Upper lobe of left lung (tissue), 6 donors: ENCODE measurements around the gene ACP5. TPM values are rescaled to one million over a fixed set of nuclear protein-coding genes. Genes with fewer than 3 reads are reported as not detected.

ENCODE experiments used
- ATAC-seq, 2 donors: fragments of 200-7000 bp; cut with Tn5 transposase; one replicate each; pipeline ENCODE4 v1.9.1; 2022; ENCODE audit warnings: mild to moderate bottlenecking in 2 of 2, moderate library complexity in 2 of 2; ENCODE audit not compliant: low FRiP score in 2 of 2
- DNase-seq, 2 donors: peaks; one replicate each; pipeline ENCODE4 v3.0.0-alpha.2; 2019 to 2020
- H3K27ac ChIP-seq, 4 donors: fragments of 200-600 bp; sonication (generic); one replicate each; pipeline ENCODE4 v1.5.1; 2016 to 2019
- H3K27me3 ChIP-seq, 4 donors: fragments of 200-600 bp; sonication (generic); one replicate each; pipeline ENCODE4 v1.5.1; 2017 to 2019
- H3K36me3 ChIP-seq, 4 donors: fragments of 200-600 bp; sonication (generic); one replicate each; pipeline ENCODE4 v1.5.1; 2016 to 2019
- H3K4me1 ChIP-seq, 4 donors: fragments of 200-600 bp; sonication (generic); one replicate each; pipeline ENCODE4 v1.5.1; 2018 to 2019
- H3K4me3 ChIP-seq, 4 donors: fragments of 200-600 bp; sonication (generic); one replicate each; pipeline ENCODE4 v1.5.1; 2017 to 2019; ENCODE audit warnings: mild to moderate bottlenecking in 2 of 4, moderate library complexity in 1 of 4
- H3K9me3 ChIP-seq, 4 donors: fragments of 200-600 bp; sonication (generic); one replicate each; pipeline ENCODE4 v1.5.1; 2018 to 2019
- EP300 ChIP-seq, 4 donors: sonication (generic); formaldehyde crosslinking; IDR thresholded peaks; one replicate each; pipeline ENCODE4 v1.5.1; 2017; ENCODE audit warnings: antibody characterized with exemption in 4 of 4, control low read depth in 2 of 4
- POLR2A ChIP-seq, 4 donors: fragments of 450-650 bp; IDR thresholded peaks; one replicate each; pipeline ENCODE4 v1.5.1; 2016 to 2017; ENCODE audit warnings: antibody characterized with exemption in 4 of 4, mild to moderate bottlenecking in 2 of 4
- POLR2AphosphoS5 ChIP-seq, 2 donors: sonication (generic); formaldehyde crosslinking; IDR thresholded peaks; one replicate each; pipeline ENCODE4 v1.5.1; 2017; ENCODE audit warnings: antibody characterized with exemption in 2 of 2
- WGBS, 2 donors: methylation state at CpG; one replicate each; pipeline ENCODE4 v1.1.5; 2017 to 2018; 5-methylcytosine and 5-hydroxymethylcytosine counted together
- total RNA-seq, 6 donors: library from RNA; depleted of rRNA in 4 of 6; stranded (reverse); fragments of >200 nt in 4 of 6; gene quantifications; one replicate each; pipeline versions ENCODE4 v1.1.0 to v1.2.1, GENCODE V29; 2016 to 2021
- TF ChIP-seq, protein P1 (sequence below), 6 experiments: fragments of 450-650 bp in 4 of 6; fragments of 200-600 bp in 2 of 6; sonication (generic) in 2 of 6; IDR thresholded peaks; one replicate each; pipeline ENCODE4 v1.5.1; 2016 to 2019; ENCODE audit warnings: antibody characterized with exemption in 6 of 6
- donor health status: DM: no; HTN: no; CAD: no; lungs with moderate emphysema.
- donor health status: DM: no; HTN: yes; CAD: no; lungs with severe emphysema.

The ACP5 gene
- total RNA-seq, 6 donors from 2014 or later, result 169 to 650 (median 349) TPM

DNA sequence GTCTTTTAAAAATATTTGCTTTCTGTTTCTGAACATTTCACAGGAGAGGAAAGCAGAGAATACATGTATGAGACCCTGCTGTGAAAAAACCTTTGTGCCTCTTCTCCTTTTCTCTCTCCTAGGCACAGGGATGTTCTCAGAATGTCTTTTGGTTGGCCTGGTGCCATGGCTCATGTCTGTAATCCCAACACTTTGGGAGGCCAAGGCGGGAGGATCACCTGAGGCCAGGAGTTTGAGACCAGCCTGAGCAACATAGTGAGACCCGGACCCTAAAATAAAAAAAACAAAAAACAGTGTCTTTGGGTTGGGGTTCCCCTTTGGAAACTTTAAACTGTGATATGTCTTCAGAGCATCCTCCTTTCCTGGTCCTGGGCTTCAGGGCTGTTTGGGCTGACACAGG lies 21.3 kb upstream of the ACP5 start:
- Histone ChIP-seq H3K27ac (no peak overlapping the region), H3K27me3 (no peaks in the 10 kb centered on the region), H3K9me3 (no peaks in the 10 kb centered on the region), H3K4me3 (no peak overlapping the region), H3K4me1 (peaks cover 11 to 34% (median 25%) of the 10 kb centered on the region in 4 donors), H3K36me3 (peaks cover 0 to 4% (median 0%) of the 10 kb centered on the region in 4 donors)
- WGBS, 2 donors, result 77 to 98% methylated on average over 2 of the region's 2 CpGs
- ATAC-seq, result no peak
- TF ChIP-seq EP300 (IDR thresholded peaks at IDR 0.05) (no peak), POLR2AphosphoS5 (IDR thresholded peaks at IDR 0.05) (no peak), POLR2A (IDR thresholded peaks at IDR 0.05) (no peak)
- TF ChIP-seq, protein P1, sequence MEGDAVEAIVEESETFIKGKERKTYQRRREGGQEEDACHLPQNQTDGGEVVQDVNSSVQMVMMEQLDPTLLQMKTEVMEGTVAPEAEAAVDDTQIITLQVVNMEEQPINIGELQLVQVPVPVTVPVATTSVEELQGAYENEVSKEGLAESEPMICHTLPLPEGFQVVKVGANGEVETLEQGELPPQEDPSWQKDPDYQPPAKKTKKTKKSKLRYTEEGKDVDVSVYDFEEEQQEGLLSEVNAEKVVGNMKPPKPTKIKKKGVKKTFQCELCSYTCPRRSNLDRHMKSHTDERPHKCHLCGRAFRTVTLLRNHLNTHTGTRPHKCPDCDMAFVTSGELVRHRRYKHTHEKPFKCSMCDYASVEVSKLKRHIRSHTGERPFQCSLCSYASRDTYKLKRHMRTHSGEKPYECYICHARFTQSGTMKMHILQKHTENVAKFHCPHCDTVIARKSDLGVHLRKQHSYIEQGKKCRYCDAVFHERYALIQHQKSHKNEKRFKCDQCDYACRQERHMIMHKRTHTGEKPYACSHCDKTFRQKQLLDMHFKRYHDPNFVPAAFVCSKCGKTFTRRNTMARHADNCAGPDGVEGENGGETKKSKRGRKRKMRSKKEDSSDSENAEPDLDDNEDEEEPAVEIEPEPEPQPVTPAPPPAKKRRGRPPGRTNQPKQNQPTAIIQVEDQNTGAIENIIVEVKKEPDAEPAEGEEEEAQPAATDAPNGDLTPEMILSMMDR (IDR thresholded peaks at IDR 0.05), result no peak
- DNase-seq, result no peak

DNA sequence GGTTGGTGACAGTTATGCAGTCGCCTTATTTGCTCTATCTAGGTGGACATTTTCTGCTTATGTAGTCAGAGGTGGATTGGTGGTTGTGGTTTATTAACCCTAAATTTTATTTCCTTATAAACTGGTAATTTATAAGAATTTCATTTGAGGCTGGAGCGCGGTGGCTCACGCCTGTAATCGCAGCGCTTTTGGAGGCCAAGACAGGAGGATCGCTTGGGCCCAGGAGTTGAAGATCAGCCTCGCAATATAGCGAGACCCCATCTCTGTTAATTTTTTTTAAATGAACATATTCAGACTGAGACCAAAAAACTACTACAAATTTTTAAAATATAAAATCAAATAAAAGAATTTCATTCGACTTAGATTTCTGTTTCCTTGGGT lies 20.6 kb upstream of the ACP5 start:
- Histone ChIP-seq H3K36me3 (peaks cover 0 to 4% (median 0%) of the 10 kb centered on the region in 4 donors), H3K4me3 (peak overlapping the region; percentile 68 to 94 (median 91)), H3K9me3 (no peaks in the 10 kb centered on the region), H3K27me3 (no peaks in the 10 kb centered on the region), H3K4me1 (peaks cover 11 to 34% (median 25%) of the 10 kb centered on the region in 4 donors), H3K27ac (peak overlapping the region in 3 of 4 donors; percentile 89 to 97 (median 96))
- DNase-seq, result no peak
- 57 to 62% methylated on average over 10 of the region's 10 CpGs for WGBS, 2 donors
- ATAC-seq, result no peak
- TF ChIP-seq, protein P1 (IDR thresholded peaks at IDR 0.05), result no peak
- TF ChIP-seq POLR2AphosphoS5 (IDR thresholded peaks at IDR 0.05) (no peak), EP300 (IDR thresholded peaks at IDR 0.05) (no peak), POLR2A (IDR thresholded peaks at IDR 0.05) (no peak)

DNA sequence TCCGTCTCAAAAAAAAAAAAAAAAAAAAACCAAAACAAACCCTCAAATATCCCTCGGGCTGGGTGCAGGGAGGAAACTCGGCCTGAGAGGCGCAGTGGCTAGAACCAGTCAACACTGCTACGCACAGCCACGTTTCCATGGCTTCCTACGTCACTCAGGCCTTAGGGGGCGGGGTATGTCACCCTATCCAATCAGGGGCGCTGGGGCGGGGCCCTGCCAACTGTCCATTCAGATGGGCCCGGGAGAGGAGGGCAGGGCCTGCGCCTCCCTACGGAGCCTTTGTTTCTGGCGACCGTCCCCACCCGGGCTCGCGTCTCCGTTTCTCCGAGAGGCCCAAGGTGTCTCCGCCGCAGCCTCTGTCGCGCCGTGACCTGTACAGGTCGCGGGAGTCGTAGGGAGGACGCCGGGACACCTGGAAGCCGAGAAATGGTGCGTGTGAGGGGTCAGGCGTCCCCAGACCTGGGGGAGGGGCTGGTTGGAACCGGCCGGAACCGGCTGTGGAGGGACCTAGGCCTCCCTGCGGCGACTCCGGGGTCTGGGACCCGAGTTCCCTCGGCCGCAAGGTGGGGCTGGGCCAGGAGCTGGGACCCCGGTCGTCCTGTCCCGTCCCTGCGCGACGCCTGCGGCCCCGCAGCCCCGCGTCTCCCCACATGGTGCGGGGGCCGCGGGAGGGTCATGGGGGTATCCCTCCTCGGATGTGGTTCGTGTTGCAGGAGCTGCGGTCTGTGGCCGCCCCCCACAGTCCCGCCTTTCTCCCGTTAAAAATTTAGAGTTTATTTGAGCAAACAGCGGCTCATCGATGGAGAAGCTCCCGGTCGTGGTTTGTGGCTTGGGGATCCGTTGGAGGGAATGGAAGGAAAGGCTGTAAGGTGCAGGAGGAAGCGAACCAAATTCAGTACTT lies 20.0 kb upstream of the ACP5 start, which contains the start of gene ZNF627:
ZNF627 (plus strand) TSS at position 282 of the 901 bp plus-strand sequence; CDS start at position 427, 145 bp downstream.
- Histone ChIP-seq H3K4me1 (peaks cover 11 to 34% (median 24%) of the 10 kb centered on the region in 4 donors), H3K27ac (peak within 1 kb of the TSS; percentile 89 to 97 (median 93)), H3K36me3 (peaks cover 0 to 4% (median 0%) of the 10 kb centered on the region in 4 donors), H3K9me3 (no peaks in the 10 kb centered on the region), H3K27me3 (no peaks in the 10 kb centered on the region), H3K4me3 (peak within 1 kb of the TSS; percentile 68 to 94 (median 91))
- DNase-seq (peak; percentile 95 to 99), ATAC-seq (peak; percentile 100)
- 0 to 1% methylated on average over 20 to 32 of the region's 67 CpGs for WGBS, 2 donors
- TF ChIP-seq, protein P1 (IDR thresholded peaks at IDR 0.05), result peak in 3 of 6 experiments; percentile 25 to 59 (median 25)
- TF ChIP-seq POLR2AphosphoS5 (IDR thresholded peaks at IDR 0.05), result peak; percentile 95 to 96
- TF ChIP-seq EP300 (IDR thresholded peaks at IDR 0.05), result peak in 1 of 4 donors; percentile 57
- peak in 3 of 4 donors; percentile 91 to 98 (median 97) for TF ChIP-seq POLR2A (IDR thresholded peaks at IDR 0.05)

DNA sequence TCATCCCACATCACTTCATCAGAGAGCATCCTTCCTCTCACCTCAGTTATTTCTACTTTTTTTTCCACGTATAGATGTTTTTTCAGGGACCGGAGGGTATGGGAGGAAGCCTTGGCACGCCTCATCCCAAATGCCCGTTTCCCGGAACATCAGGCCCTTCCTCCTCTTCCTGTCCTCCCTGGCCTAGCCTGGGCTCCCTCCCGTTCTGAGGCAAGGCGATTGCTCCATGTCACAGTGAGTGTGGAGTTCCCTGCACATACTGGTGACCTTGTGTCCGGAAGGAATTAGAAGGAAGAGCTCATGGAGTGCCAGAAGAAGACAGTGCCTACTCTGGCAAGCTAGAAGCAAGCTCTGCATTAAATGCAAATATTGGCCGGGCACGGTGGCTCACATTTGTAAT lies 18.7 kb upstream of the ACP5 start:
- Histone ChIP-seq H3K27me3 (no peaks in the 10 kb centered on the region), H3K27ac (peak overlapping the region in 3 of 4 donors; percentile 89 to 96 (median 90))
- WGBS, 2 donors, result 74 to 77% methylated on average over 10 of the region's 10 CpGs

More for the DNA sequence above, 18.7 kb upstream of the ACP5 start:
- no peak overlapping the region for H3K4me3 ChIP-seq
- DNase-seq (no peak), ATAC-seq (no peak)
- peaks cover 11 to 34% (median 22%) of the 10 kb centered on the region in 4 donors for H3K4me1 ChIP-seq
- peaks cover 0 to 4% (median 0%) of the 10 kb centered on the region in 4 donors for H3K36me3 ChIP-seq
- H3K9me3 ChIP-seq, result no peaks in the 10 kb centered on the region
- TF ChIP-seq POLR2AphosphoS5 (IDR thresholded peaks at IDR 0.05) (no peak), POLR2A (IDR thresholded peaks at IDR 0.05) (no peak), EP300 (IDR thresholded peaks at IDR 0.05) (no peak)
- TF ChIP-seq, protein P1 (IDR thresholded peaks at IDR 0.05), result no peak
